Thyroid gland (tissue), 4 donors: ENCODE results near the gene ZMIZ1.

ENCODE experiments used
- POLR2A ChIP-seq, 2 donors: fragments of 450-650 bp; IDR thresholded peaks; one replicate each; pipeline ENCODE4 v1.6.1; 2017; ENCODE audit warnings: antibody characterized with exemption in 2 of 2, mild to moderate bottlenecking in 2 of 2, moderate library complexity in 1 of 2
- TF ChIP-seq, protein P1 (sequence below), 6 experiments: fragments of 200-600 bp in 3 of 6; fragments of 450-650 bp in 3 of 6; sonication (generic) in 3 of 6; IDR thresholded peaks; one replicate each; pipeline ENCODE4 v1.5.1; 2016 to 2019; ENCODE audit warnings: antibody characterized with exemption in 6 of 6, mild to moderate bottlenecking in 2 of 6, inconsistent platforms in 1 of 6, moderate library complexity in 1 of 6

DNA sequence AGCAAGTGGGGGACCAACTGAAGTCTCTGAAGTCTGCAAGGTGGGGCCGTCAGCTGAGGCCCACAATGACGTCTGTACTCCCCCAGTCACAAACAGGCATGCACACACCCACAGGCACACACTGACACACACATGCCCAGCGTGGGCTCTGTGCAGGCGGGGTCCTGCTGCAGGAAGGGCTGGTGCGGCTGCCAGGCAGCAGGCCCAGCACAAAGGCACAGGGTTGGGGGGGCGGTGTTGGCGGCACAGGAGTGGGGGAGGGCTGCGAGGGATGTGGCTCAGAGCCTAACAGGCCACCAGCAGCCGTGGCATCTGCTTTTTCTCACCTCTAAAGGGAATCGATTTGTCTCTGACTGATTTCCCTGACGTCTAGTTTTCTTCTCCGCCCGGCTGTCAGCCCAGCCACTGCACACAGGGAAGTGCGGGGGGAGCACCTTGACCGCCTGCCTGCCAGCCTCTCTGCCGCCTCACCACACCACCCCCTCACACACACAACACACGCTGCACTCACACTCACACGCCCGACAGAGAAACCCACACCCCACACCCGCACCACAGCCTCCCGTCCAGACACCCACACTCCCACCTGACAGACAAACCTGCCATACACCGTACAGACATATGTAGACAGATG, 43.5 kb upstream of the ZMIZ1 start:
- TF ChIP-seq, protein P1, sequence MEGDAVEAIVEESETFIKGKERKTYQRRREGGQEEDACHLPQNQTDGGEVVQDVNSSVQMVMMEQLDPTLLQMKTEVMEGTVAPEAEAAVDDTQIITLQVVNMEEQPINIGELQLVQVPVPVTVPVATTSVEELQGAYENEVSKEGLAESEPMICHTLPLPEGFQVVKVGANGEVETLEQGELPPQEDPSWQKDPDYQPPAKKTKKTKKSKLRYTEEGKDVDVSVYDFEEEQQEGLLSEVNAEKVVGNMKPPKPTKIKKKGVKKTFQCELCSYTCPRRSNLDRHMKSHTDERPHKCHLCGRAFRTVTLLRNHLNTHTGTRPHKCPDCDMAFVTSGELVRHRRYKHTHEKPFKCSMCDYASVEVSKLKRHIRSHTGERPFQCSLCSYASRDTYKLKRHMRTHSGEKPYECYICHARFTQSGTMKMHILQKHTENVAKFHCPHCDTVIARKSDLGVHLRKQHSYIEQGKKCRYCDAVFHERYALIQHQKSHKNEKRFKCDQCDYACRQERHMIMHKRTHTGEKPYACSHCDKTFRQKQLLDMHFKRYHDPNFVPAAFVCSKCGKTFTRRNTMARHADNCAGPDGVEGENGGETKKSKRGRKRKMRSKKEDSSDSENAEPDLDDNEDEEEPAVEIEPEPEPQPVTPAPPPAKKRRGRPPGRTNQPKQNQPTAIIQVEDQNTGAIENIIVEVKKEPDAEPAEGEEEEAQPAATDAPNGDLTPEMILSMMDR (IDR thresholded peaks at IDR 0.05), result no peak
- TF ChIP-seq POLR2A (IDR thresholded peaks at IDR 0.05), result no peak
